IPS DF 19.7 (cell line): Measurements from ENCODE around the gene HMBS.
"Not testable (repeated sequence)": the region's sequence is repeated elsewhere in the genome, so short reads cannot be mapped to it uniquely, and the experiment has no call there.

Experiments
- DNase-seq: peaks from one replicate; pipeline ENCODE4 v3.0.0-alpha.2; 2013; ENCODE audit warnings: low read depth, low spot score

Gene HMBS

GRCh38 chr11:119100994-119101758 is 16.5 kb downstream of the HMBS start:
- no peak for DNase-seq

- peak; percentile 97 for DNase-seq
Measured at GRCh38 chr11:119101759-119102423, 17.2 kb downstream of the HMBS start, which contains the start of gene DPAGT1. Gene DPAGT1 (minus strand): TSS chr11:119101853. CDS start chr11:119101655, 198 bp downstream.

- not testable (repeated sequence) for DNase-seq
Measured at GRCh38 chr11:119103161-119103664, 18.5 kb downstream of the HMBS start.

- no peak for DNase-seq
Measured at GRCh38 chr11:119103793-119104192, 19.1 kb downstream of the HMBS start.

- DNase-seq, result no peak
Measured at GRCh38 chr11:119106564-119107537, 22.2 kb downstream of the HMBS start, which contains the start of gene C2CD2L. Gene C2CD2L (plus strand): TSS chr11:119107344. CDS start chr11:119107742, 398 bp downstream.

- no peak for DNase-seq
Measured at GRCh38 chr11:119107538-119108145, 23.0 kb downstream of the HMBS start.

- DNase-seq, result no peak
Measured at GRCh38 chr11:119108146-119108856, 23.6 kb downstream of the HMBS start.

- DNase-seq, result no peak
Measured at GRCh38 chr11:119108857-119109221, 24.2 kb downstream of the HMBS start.

GRCh38 chr11:119109843-119110242 is 25.2 kb downstream of the HMBS start:
- no peak for DNase-seq

GRCh38 chr11:119110439-119110838 is 25.8 kb downstream of the HMBS start:
- DNase-seq, result no peak

- no peak for DNase-seq
Measured at GRCh38 chr11:119111361-119111925, 26.8 kb downstream of the HMBS start.

- DNase-seq, result no peak
Measured at GRCh38 chr11:119112314-119113020, 27.8 kb downstream of the HMBS start.

- no peak for DNase-seq
Measured at GRCh38 chr11:119113716-119114115, 29.0 kb downstream of the HMBS start.

GRCh38 chr11:119114351-119114750 is 29.7 kb downstream of the HMBS start:
- DNase-seq, result no peak

GRCh38 chr11:119115484-119116234 is 31.0 kb downstream of the HMBS start:
- no peak for DNase-seq

GRCh38 chr11:119116235-119116594 is 31.5 kb downstream of the HMBS start:
- DNase-seq, result no peak

- no peak for DNase-seq
Measured at GRCh38 chr11:119116601-119117000, 31.9 kb downstream of the HMBS start.

- DNase-seq, result no peak
Measured at GRCh38 chr11:119117004-119117706, 32.5 kb downstream of the HMBS start.
